Fibroblast of skin of abdomen (primary cell): ENCODE results near the gene TSPYL2.

ENCODE experiments used
- DNase-seq: peaks from one replicate; pipeline ENCODE4 v3.0.0-alpha.2; 2013

Gene TSPYL2

DNA sequence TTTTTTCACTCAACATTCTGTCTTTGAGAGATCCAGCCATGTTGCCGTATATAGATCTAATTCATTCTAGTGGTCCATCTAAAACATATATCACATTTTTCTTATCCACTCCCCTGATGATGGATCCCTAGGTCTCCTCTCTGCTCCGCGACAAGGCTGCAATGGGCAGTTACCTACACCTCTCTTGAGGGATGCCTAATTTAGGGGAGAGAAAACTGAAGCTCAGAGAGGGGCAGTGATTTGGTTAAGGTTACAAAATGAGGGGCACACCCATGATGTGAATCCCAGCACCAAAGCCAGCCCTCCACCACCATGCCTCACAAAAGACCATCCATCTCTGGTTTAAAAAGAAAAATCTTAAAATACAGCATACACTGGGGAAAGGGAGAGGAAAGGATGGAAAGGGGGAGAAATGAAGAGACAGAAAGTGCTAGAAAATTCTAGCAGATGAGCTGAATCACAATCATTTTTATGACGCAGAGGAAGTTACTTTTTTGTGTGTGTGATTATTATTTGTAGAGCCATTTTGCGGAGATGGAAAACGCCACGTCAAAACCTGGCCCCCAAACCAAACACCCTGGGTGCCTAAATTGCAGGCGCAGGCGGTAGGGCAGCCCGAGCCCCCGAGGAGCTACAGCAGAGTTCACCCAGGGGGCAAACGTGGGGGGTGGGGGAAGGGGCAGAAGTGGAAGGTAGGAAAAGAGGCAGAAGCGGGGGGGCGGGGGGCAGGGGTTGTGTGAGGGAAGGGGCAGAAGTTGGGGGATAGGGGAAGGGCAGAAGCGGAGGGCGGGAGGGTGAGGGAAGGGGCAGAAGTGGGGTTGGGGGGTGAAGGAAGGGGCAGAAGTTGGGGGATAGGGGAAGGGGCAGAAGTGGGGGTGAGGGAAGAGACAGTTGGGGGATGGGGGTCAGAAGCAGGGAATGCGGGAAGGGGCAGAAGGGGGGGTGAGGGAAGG is 1.3 kb upstream of the TSPYL2 start:
- DNase-seq: no peak

DNA sequence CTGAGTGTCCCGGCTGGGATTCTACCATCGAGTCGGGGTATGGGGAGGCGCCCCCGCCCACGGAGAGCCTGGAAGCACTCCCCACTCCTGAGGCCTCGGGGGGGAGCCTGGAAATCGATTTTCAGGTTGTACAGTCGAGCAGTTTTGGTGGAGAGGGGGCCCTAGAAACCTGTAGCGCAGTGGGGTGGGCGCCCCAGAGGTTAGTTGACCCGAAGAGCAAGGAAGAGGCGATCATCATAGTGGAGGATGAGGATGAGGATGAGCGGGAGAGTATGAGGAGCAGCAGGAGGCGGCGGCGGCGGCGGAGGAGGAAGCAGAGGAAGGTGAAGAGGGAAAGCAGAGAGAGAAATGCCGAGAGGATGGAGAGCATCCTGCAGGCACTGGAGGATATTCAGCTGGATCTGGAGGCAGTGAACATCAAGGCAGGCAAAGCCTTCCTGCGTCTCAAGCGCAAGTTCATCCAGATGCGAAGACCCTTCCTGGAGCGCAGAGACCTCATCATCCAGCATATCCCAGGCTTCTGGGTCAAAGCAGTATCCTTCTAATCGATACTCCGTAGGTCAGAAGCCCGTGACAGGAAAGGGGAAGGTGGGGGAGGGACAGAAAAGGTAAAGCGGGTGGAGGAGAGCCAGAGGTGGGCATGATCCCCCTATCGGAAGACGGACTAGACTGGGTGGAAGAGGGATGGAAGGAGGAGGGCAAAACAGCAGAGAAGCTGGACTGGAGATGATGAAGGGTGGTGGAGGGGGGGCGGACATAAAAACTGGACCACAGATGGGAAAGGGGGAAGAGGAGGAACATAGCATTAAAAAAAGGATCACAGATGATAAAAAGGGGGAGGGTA is 828 bp downstream of the TSPYL2 start:
- DNase-seq: no peak

DNA sequence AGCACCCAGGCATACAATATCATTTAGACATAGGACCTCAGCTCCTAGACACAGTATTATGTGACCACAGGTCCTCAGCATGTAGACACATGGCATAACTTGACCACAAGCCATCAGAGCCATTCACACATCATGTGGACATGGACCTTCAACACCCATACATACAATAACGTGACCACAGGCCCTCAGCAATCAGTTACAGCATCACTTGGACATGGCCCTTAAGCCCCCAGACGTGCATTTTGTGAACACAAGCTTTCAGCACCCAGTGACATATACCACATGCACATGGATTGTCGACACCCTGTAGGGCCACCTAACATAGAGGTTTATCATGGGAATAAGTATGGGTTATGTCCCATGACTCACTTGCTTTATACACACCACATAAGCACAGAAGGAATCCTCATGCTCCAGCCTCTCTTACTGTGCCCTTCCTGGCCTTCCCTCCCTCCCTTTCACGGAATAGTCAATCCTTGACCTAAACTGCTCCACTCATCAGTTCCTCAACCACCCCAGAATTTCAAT is 1.9 kb downstream of the TSPYL2 start:
- DNase-seq: no peak

DNA sequence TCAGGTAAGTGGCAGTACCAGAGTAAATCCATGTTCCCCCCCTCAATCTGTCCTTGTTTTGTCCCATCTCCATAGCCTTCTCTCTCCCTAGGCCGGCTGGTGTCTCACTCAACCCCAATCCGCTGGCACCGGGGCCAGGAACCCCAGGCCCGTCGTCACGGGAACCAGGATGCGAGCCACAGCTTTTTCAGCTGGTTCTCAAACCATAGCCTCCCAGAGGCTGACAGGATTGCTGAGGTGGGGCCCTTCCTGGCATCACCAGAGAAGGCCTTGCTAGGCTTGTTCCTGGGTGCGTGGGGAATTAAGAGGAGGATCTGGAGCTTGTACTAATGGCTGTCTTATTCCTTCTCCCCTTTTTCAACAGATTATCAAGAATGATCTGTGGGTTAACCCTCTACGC is 2.7 kb downstream of the TSPYL2 start:
- no peak for DNase-seq

DNA sequence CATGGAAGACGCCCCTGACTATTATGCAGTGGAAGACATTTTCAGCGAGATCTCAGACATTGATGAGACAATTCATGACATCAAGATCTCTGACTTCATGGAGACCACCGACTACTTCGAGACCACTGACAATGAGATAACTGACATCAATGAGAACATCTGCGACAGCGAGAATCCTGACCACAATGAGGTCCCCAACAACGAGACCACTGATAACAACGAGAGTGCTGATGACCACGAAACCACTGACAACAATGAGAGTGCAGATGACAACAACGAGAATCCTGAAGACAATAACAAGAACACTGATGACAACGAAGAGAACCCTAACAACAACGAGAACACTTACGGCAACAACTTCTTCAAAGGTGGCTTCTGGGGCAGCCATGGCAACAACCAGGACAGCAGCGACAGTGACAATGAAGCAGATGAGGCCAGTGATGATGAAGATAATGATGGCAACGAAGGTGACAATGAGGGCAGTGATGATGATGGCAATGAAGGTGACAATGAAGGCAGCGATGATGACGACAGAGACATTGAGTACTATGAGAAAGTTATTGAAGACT is 3.6 kb downstream of the TSPYL2 start:
- no peak for DNase-seq

DNA sequence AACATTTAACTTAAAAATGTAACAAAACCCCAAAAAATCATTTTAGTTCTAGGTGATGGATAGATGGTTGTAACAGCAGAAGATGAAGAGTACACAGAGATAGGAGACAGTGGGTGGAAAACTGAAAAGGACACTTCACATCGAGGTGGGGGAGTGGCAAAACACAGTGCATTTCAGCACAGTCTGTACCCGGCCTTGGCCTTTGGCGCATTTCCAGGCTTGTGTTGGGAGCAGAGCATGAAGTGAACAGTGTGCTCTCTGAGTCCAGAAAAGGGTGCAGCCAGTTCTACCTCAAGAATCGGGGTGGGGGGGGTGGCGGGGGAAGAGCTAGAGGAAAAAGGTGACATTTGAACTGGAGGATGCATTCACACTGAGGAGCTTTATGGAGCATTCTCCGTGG is 4.3 kb downstream of the TSPYL2 start:
- DNase-seq: no peak

DNA sequence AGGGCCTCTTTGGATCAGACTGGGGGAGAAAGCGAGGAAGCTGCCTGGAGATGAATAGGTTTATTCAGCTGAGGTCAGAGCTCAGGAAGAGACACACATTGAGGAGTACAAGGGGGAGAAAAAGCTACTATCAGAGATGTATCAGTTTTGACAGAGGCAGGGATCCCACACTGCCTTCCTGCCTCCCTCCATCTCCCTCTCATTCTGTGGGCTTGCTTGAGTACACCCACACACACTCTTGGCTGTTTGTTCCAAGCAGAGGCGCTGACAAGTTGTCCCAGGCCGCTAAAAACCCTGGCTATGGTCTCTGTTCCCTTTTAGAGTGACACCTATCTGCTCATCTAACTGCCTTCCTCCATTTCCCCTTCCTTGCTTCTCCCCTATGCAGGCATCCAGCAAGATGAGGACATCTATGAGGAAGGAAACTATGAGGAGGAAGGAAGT is 5.2 kb downstream of the TSPYL2 start:
- no peak for DNase-seq

DNA sequence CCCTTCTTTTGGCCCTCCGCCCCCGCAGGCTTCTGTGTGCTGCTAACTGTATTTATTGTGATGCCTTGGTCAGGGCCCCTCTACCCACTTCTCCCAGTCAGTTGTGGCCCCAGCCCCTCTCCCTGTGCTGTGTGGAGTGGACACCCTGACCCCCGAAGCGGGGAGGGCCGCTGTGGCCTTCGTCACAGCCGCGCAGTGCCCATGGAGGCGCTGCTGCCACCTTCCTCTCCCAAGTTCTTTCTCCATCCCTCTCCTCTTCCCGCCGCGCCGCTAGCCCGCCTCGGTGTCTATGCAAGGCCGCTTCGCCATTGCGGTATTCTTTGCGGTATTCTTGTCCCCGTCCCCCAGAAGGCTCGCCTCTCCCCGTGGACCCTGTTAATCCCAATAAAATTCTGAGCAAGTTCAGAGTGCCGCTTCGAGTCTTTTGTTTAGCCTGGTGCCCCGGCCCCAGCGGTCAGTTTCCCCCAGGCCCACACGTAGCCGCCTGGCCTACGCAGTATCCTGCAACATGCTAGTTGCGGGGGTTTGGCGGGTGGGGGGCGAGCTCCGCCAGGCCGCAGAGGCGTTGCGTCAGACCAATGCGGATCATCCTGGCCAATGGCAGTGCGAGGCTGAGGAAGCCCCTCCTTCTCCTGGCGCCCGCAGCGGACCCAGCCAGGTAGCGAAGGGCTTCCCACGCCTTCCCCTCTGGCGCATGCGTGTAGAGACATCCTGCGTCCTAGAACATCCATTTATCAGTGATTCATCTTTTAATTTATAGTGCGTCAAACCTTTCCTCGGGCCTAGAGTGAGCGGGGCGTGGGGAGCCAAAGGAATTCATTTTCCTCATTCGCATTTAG is 6.2 kb downstream of the TSPYL2 start:
- DNase-seq: peak; percentile 82

DNA sequence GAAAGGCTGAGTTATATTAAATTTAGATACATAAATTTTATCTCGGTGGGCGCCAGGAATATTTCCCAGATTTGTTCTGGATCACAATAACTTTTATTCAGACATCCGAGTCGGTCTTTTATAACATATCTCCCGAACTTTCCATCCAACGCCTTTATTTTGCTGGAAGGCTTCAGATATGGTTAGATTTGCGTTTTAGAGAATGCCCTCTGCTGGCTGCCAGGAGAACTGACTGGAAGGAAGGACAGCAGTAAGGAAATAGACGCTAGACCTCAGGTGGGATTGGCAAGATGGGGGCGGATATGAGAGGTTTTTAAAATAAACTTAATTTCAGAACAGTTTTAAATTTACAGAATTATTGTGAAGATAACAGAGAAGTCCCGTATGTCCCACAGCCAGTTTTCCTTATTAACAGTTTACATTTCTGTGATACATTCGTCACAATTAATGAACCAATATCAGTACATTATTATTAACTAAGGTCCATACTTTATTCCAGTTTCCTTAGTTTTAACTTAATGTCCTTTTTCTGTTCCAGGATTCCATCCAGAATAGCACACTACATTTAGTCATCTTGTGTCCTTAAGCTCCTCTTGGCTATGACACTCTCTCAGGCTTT is 7.2 kb downstream of the TSPYL2 start:
- DNase-seq: peak; percentile 59

DNA sequence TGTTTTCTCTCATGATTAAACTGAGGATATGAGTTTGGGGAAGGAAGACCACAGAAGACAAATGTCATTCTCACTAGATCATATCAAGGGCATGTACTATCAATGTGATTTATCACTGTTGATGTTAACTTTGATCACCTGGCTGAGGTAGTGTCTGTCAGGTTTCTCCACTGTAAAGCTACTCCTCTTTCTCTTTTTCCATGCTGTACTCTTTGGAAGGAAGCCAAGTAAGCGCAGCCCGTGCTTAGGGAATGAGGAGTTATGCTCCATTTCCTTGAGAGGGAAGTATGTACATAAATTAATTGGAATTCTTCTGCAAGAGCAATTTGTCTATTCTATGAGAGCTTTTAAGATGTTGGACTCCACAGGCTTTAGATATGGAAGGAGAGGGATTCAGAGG is 7.8 kb downstream of the TSPYL2 start:
- DNase-seq: no peak

DNA sequence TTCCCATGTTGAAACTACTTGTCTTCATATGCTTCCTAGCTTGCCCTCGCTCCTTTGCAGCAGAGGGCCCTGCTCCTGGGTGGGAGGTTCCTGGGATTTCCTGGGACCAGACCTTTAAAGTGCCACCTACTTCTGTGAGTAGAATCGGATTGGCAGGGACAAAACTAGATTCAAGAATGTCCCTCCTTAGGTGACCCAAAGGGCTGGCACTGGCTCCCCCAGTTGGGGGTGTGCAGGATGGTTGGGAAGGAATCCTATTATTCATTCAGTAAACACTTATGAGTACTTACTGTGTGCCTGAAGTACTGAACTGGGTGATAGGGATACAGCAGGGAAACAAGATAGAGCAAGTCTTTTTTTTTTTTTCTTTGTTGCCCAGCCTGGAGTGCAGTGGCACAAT is 9.2 kb downstream of the TSPYL2 start:
- no peak for DNase-seq

DNA sequence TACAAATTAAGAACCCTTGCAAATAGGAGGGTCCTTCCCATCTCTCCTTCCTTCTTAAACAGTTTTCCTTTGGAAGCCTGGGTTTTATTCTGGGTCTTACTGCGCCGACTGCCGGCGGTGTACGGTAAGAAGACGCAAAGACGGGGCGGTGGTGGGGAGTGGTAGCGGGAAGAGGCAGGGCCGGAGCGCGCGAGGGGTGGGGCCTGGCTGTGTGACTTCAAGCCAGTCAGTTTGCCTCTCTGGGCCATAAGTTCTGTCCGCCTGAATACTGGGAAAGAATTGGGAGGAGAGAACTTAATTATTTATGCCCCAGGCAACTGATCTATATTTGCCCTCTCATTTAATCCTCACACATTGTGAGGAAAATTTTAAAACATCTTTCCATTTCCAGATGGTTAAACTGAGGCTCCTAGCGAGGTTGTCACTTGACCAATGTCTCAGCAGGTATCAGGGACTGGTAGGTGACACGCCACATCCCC is 11.0 kb downstream of the TSPYL2 start:
- DNase-seq: peak; percentile 75

DNA sequence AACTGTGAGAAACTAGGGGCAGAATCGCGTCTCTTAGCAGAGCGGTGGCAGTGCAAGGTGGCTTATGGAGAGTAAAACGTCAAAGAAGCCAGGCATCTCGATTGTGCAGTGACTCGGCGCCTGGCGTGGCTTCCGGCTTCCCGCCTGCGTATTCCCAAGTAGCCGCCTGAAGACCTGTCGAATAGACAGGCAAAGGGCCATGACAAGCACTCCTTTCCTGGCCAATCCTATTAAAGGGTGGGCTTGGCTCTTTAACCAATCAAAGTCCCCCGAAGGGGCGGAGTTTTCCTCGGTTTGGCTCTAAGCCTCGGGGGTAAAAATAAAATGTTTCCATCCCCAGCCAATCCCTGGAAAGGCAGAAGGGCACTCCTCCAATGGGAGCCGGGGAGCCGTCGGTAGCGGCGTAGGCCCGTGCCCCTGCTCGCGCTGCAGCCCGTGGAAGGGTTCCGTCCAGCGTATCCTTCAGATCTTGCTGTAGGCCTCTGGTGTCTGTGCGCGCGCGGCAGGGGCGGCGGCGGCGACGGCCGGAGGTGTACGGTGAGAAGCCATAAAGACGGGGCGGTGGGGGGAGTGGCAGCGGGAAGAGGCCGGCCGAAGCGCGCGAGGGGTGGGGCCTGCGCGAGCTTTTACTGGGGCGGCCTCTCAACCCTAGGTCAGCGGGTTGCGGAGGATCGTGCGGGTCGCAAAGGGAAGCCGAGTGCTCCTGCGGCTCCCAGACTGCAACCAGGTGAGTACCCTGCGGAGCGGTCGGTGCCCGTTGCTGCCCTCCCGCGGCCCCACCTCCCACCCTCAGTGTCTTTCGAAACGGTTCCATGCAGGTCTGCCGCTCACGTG is 11.8 kb downstream of the TSPYL2 start, which contains the start of gene KANTR:
Gene KANTR, plus strand, starts transcription at position 395 of the 834 bp plus-strand sequence. CDS start 30,131 bp downstream, outside the sequence.
- DNase-seq: peak; percentile 95

DNA sequence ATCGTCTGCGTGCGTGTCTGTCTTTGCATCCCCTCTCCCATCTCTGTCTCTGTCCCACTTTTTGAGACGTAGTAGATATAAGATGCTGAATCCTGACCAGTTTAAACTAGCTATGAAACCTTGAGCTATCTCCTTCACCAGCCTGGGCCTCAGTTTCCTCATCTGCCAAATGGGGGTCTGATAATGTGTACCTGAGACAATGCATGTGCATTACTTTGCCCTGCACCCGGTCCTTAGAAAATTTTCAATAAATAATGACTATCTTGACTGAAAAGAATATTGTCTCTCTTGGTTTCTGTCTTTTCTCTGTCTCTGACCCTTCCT is 12.4 kb downstream of the TSPYL2 start:
- DNase-seq: no peak

DNA sequence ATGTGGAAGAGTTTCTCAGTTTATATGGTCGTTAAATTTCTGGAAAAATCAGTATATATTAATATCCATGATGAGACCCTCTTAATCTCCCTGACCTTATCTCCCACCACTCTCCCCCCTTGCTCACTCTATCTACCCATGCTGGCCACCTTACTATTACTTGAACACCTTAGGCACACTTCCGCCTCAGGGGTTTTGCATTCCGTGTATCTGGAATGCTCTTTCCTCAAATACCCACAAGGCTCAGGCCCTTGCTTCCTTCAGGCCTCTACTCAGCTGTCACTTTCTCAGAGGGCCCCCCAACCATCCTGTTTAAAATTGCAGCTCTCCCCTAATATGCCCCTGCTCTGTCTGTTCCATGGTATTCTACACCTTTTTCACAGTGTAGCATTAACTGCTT is 13.6 kb downstream of the TSPYL2 start:
- no peak for DNase-seq

DNA sequence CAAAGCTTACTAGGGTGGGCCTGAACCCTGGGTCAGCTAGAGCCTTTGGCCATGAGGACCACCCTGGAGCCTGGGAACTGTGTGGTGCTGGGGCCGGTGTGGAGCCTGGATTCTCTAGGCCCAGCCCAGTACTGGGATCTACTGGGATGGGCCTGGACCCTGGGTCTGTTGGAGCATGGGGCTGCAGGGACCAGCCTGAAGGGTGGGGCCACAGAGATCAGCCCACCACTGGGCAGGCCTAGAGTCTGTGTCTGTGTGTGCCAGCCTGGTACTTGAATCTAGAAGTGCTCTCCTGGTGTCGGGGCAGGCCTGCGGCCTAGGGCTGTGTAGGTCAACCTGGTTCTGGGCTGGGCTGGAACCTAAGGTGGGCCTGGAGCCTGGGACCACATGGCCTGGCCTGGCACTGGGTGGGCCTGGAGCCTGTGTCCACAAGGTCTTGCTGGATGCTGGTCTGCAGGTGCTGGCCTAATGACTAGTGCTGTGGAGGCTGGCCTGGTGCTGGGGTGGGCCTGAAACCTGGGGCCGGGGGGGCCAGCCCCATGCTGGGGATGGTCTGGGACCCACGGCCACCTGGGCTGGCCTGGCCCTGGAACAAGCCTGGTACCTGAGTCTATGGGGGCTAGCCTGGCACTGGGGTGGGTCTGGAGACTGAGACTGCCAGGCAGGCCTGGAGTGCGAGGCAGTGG is 32.8 kb downstream of the TSPYL2 start:
- no peak for DNase-seq

DNA sequence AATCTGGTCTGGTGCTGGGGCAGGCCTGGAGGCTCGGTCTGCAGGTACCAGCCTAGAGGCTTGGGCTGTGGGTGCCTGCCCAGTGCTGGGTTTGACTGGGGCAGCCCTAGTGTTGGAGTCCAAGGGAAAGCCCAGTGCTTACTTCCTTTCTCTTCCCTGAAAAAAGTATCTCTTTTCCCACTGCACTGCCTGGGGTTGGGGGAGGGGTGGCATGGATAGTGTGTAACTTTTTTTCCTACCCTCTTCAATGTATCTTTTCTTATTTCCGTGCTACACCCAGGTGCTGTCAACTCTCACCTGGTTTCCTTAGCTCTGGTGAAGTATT is 33.3 kb downstream of the TSPYL2 start:
- no peak for DNase-seq

DNA sequence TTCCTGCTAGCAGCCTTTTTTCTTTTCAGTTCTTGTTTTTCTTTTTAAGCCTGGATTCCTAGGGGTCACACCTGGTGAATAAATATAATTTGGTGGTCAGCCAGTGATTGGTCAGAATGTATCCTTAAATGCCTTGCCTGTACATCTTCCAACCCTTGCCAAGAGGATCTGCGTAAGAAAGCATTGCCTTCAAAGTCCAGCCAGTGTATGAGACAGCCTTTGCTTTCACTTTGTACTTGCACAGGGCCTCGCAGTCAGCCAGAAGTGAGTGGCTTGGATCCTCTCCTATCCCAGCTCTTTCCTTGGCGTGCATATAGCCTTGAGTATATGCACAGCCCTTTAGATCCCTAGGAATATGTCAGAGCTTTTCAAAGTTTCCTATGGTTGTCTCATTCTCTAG is 33.9 kb downstream of the TSPYL2 start:
- DNase-seq: peak; percentile 55

DNA sequence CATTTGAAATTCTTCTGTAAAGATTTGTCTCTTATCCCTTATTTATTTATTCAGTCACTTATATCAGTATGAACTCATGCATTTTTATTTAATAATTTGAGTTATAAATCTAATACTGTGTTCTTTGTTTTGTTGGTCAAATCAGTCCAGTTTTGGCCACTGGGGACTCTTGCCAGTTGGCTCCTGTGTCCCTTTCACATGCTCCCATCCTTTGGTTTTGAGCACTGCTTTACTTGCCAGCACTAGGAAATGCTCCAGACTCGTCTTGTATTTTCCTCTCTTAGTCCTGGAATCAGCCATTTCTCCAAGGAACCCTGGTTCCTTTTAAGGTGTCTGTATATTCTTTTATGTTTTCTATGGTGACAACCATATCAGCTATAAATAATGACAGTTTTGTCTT is 39.8 kb downstream of the TSPYL2 start:
- DNase-seq: no peak

DNA sequence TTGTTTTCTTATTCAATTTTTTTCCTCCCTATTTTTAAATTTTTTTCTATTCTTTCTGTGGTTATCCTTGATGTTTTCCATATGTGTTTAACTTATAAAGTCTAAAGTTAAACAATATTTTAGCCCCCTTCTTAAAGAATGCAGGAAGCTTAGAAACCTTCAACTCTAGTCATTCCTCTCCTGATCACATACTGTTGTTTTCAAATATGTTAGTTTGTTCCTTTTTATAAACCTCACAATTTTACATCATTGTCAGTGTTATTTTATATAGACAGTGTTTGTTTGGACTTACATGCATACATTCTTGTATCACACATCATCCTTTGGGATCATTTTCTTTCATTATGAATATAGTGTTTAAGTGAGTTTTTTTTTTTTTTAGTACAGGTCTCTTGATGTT is 43.3 kb downstream of the TSPYL2 start:
- peak; percentile 4 for DNase-seq
